Measurements from ENCODE around the gene HOXC5. TPM values are rescaled to one million over a fixed set of nuclear protein-coding genes. Genes with fewer than 3 reads are reported as not detected.
"Not testable (repeated sequence)": the region's sequence is repeated elsewhere in the genome, so short reads cannot be mapped to it uniquely, and the experiment has no call there.

The HOXC5 gene
- total and polyA plus RNA-seq, 2 donors (not counting 1 experiment from before 2014, with no cell fraction given) = not detected

DNA sequence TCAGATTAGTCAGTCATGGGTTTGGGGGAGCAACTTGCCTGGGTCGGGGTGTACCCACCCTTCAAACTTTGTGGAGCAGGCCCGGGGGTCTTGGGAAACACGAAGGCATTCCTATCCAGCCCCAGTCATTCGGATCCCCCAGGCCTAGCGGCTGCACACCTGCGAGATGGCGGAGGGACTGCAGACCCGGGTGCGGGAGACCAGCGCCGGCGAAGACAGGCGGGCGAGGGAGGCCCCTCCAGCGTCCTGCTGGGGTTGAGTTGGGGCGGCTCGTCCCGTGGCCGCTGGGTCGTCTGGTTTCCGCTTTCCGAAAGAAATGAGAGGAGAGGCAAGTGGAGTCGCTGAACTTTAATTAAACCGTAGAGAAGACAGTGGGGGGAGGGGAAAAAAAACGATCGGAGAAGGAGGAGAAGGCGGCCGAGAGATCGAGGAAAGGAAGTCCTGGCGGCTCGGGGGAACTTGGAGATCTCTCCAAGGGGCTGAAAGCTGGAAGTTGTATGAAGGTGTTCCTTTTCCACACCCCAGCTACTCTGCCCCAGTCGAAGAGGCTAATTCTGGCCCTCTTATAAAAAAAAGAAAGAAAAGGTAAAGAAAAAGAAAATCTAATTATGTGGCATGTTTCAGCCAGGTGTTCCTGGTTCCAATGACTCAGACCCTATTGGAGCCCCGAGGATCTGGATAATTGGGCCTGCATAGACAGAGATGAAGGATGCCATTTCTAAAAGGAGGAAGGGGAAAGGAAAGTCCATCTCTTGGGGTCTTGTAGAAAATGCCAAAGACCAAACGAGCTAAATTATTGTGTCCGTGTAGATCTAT lies 48.9 kb downstream of the HOXC5 start:
- H3K79me2 ChIP-seq (ENCODE audit: control insufficient read depth, insufficient read depth, low read length); H3K36me3 ChIP-seq (replicated peaks in 1 of 2; ENCODE audit: control extremely low read depth in 1 of 2, control insufficient read depth in 1 of 2, extremely low read depth in 1 of 2, insufficient read depth in 2 of 2, low read length in 1 of 2); intact Hi-C loops (cut with micrococcal nuclease); H3K9me3 ChIP-seq (ENCODE audit: control extremely low read depth in 1 of 3, control insufficient read depth in 2 of 3, insufficient read depth in 1 of 3, low read length in 2 of 3); H3K27me3 Mint-ChIP-seq; H4K20me1 ChIP-seq (ENCODE audit: control insufficient read depth, insufficient read depth, low read length, poor library complexity, severe bottlenecking); ATAC-seq (ENCODE audit: low read depth); H3K9me3 Mint-ChIP-seq (ENCODE audit: insufficient read depth); H3K27me3 ChIP-seq (replicated peaks in 1 of 4; ENCODE audit: control extremely low read depth in 1 of 4, control insufficient read depth in 3 of 4, insufficient read depth in 4 of 4, low read length in 3 of 4): not testable (repeated sequence)
- ChIA-PET POLR2A (interaction anchor here (0.6 to 0.9 kb wide), 4 partner anchors 28 to 1736 kb away, joined by 3 to 6 read pairs (median 4); partner anchors contain the start of genes CALCOCO1, HOXC5 and SARNP), CTCF (interaction anchor here (1.1 kb wide), 1 partner anchor 109 kb away, joined by 4 read pairs; no protein-coding TSS in a partner anchor)
- Histone ChIP-seq H3K4me1 (ENCODE audit: control insufficient read depth in 2 of 2, insufficient read depth in 2 of 2, low read length in 2 of 2) (peaks cover 3 to 20% of the 10 kb centered on the region in 2 donors), H3K27ac (ENCODE audit: low read length in 2 of 2) (peak overlapping the region; percentile 69 to 74), H3K9ac (ENCODE audit: low read length) (peak overlapping the region; percentile 68), H2AFZ (ENCODE audit: insufficient read depth, low read depth, low read length, poor library complexity, severe bottlenecking) (peak overlapping the region; percentile 79), H3K4me2 (replicated peaks; ENCODE audit: low read depth, low read length, poor library complexity, severe bottlenecking) (peak overlapping the region; percentile 60), H3K4me3 (ENCODE audit: control extremely low read depth in 1 of 5, extremely low read depth in 1 of 5, insufficient read depth in 1 of 5, low read depth in 2 of 5, low read length in 4 of 5) (peak overlapping the region in 4 of 5 experiments; percentile 40 to 66 (median 56))
- DNase-seq = peak; percentile 61
- WGBS (ENCODE audit: insufficient coverage) = 0% methylated on average over 21 of the region's 35 CpGs
- H3K27ac Mint-ChIP-seq = peak overlapping the region; percentile 93
- H3K4me3 Mint-ChIP-seq = peak overlapping the region; percentile 88
- peaks cover 22% of the 10 kb centered on the region for H3K4me1 Mint-ChIP-seq

DNA sequence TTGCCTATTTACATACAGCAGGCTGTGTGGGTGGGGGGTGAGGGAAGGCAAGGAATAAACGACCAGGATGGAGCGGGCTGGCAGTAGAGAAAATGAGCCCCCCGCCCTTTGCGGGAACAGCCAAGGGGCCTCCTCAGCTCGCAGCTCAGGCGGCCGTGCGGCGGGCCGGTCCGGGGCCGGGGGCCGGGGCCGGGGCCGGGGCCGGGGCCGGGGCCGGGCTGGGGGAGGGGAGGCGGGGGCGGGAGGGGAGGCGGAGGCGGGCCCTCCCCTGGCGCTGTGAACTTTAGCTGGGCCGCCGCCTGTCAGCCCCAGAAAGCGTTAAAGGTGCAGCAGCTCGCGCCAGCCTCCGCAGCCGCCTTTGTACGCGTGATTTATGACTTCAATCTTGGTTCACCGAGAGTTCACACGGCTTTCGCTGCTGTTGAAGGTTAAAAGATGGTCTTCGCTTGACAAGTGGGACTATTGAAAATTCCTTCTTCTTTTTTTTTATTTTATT lies 49.6 kb downstream of the HOXC5 start:
- ATAC-seq (ENCODE audit: low read depth) = peak; percentile 43
- ChIA-PET CTCF (interaction anchor here (1.1 kb wide), 1 partner anchor 108 kb away, joined by 4 read pairs; no protein-coding TSS in a partner anchor), POLR2A (interaction anchor here (0.6 to 0.9 kb wide), 5 partner anchors 9 to 419 kb away, joined by 3 to 9 read pairs (median 4); partner anchors contain the start of genes CALCOCO1 and HOXC5)
- Mint-ChIP-seq H3K4me3 (peak overlapping the region; percentile 88), H3K9me3 (ENCODE audit: insufficient read depth) (no peaks in the 10 kb centered on the region), H3K4me1 (peaks cover 22% of the 10 kb centered on the region), H3K27ac (peak overlapping the region; percentile 93), H3K27me3 (peaks cover 6% of the 10 kb centered on the region)
- no peaks in the 10 kb centered on the region for H4K20me1 ChIP-seq (ENCODE audit: control insufficient read depth, insufficient read depth, low read length, poor library complexity, severe bottlenecking)
- H3K4me1 ChIP-seq (ENCODE audit: control insufficient read depth in 2 of 2, insufficient read depth in 2 of 2, low read length in 2 of 2) = peaks cover 3 to 20% of the 10 kb centered on the region in 2 donors
- peak overlapping the region in 4 of 5 experiments; percentile 40 to 66 (median 56) for H3K4me3 ChIP-seq (ENCODE audit: control extremely low read depth in 1 of 5, extremely low read depth in 1 of 5, insufficient read depth in 1 of 5, low read depth in 2 of 5, low read length in 4 of 5)
- H3K27me3 ChIP-seq (replicated peaks in 1 of 4; ENCODE audit: control extremely low read depth in 1 of 4, control insufficient read depth in 3 of 4, insufficient read depth in 4 of 4, low read length in 3 of 4) = no peaks in the 10 kb centered on the region
- TF ChIP-seq, protein P1, sequence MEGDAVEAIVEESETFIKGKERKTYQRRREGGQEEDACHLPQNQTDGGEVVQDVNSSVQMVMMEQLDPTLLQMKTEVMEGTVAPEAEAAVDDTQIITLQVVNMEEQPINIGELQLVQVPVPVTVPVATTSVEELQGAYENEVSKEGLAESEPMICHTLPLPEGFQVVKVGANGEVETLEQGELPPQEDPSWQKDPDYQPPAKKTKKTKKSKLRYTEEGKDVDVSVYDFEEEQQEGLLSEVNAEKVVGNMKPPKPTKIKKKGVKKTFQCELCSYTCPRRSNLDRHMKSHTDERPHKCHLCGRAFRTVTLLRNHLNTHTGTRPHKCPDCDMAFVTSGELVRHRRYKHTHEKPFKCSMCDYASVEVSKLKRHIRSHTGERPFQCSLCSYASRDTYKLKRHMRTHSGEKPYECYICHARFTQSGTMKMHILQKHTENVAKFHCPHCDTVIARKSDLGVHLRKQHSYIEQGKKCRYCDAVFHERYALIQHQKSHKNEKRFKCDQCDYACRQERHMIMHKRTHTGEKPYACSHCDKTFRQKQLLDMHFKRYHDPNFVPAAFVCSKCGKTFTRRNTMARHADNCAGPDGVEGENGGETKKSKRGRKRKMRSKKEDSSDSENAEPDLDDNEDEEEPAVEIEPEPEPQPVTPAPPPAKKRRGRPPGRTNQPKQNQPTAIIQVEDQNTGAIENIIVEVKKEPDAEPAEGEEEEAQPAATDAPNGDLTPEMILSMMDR (IDR thresholded peaks at IDR 0.05) = no peak
- TF ChIP-seq EZH2 (IDR thresholded peaks at IDR 0.05; ENCODE audit: borderline replicate concordance, insufficient read depth, low read depth, low read length, poor library complexity, severe bottlenecking) = no peak
- H3K9ac ChIP-seq (ENCODE audit: low read length) = peak overlapping the region; percentile 68
- peak overlapping the region; percentile 60 for H3K4me2 ChIP-seq (replicated peaks; ENCODE audit: low read depth, low read length, poor library complexity, severe bottlenecking)
- WGBS (ENCODE audit: insufficient coverage) = 0% methylated on average over 11 of the region's 36 CpGs
- no peaks in the 10 kb centered on the region for H3K9me3 ChIP-seq (ENCODE audit: control extremely low read depth in 1 of 3, control insufficient read depth in 2 of 3, insufficient read depth in 1 of 3, low read length in 2 of 3)
- intact Hi-C loops (cut with micrococcal nuclease) = no loop called here
- peak; percentile 56 for DNase-seq
- no peaks in the 10 kb centered on the region for H3K36me3 ChIP-seq (replicated peaks in 1 of 2; ENCODE audit: control extremely low read depth in 1 of 2, control insufficient read depth in 1 of 2, extremely low read depth in 1 of 2, insufficient read depth in 2 of 2, low read length in 1 of 2)
- H2AFZ ChIP-seq (ENCODE audit: insufficient read depth, low read depth, low read length, poor library complexity, severe bottlenecking) = peak overlapping the region; percentile 79
- peak overlapping the region; percentile 69 to 74 for H3K27ac ChIP-seq (ENCODE audit: low read length in 2 of 2)
- H3K79me2 ChIP-seq (ENCODE audit: control insufficient read depth, insufficient read depth, low read length) = no peaks in the 10 kb centered on the region

Small RNAs within 50 kb of the gene (small RNA-seq; reads per million reads assigned to genes)
- gene HOXC5 (ENCODE audit: insufficient read length, low read depth, low replicate concordance) (not detected), gene MIR196A2 (ENCODE audit: insufficient read length, low read depth, low replicate concordance) (not detected), gene MIR615 (ENCODE audit: insufficient read length, low read depth, low replicate concordance) (not detected)

Other genes with a start within 250 kb of the HOXC5 start
- gene HOXC13, start 94.2 kb upstream of the HOXC5 start, total RNA-seq = not detected in 2 replicates
- gene HOXC13, start 94.2 kb upstream of the HOXC5 start, polyA plus RNA-seq = not detected in 2 replicates
- not detected in 2 replicates for gene HOXC12, start 78.1 kb upstream of the HOXC5 start, total RNA-seq
- gene HOXC12, start 78.1 kb upstream of the HOXC5 start, polyA plus RNA-seq = not detected in 2 replicates
- gene HOXC11, start 59.9 kb upstream of the HOXC5 start, total RNA-seq = not detected in 2 replicates
- not detected in 2 replicates for gene HOXC11, start 59.9 kb upstream of the HOXC5 start, polyA plus RNA-seq
- gene HOTAIR, start 58.1 kb upstream of the HOXC5 start, total RNA-seq = not detected in 2 replicates
- not detected in 2 replicates for gene HOTAIR, start 58.1 kb upstream of the HOXC5 start, polyA plus RNA-seq
- gene HOXC10, start 47.9 kb upstream of the HOXC5 start, total RNA-seq = not detected in 2 replicates
- gene HOXC10, start 47.9 kb upstream of the HOXC5 start, polyA plus RNA-seq = not detected in 2 replicates
- not detected in 2 replicates for gene HOXC9, start 32.9 kb upstream of the HOXC5 start, total RNA-seq
- not detected in 2 replicates for gene HOXC9, start 32.9 kb upstream of the HOXC5 start, polyA plus RNA-seq
- not detected in 2 replicates for gene HOXC8, start 24.1 kb upstream of the HOXC5 start, total RNA-seq
- gene HOXC8, start 24.1 kb upstream of the HOXC5 start, polyA plus RNA-seq = not detected in 2 replicates
- gene HOXC6, start 4.6 kb upstream of the HOXC5 start, total RNA-seq = not detected in 2 replicates
- not detected in 2 replicates for gene HOXC6, start 4.6 kb upstream of the HOXC5 start, polyA plus RNA-seq
- 6.4 and 6.5 TPM in 2 replicates for gene HOXC4, start 20.8 kb downstream of the HOXC5 start, total RNA-seq
- 1.0 and 4.3 TPM in 2 replicates for gene HOXC4, start 20.8 kb downstream of the HOXC5 start, polyA plus RNA-seq
- gene SMUG1, start 155.9 kb downstream of the HOXC5 start, total RNA-seq = 37.5 and 42.3 TPM in 2 replicates
- 25.0 and 31.9 TPM in 2 replicates for gene SMUG1, start 155.9 kb downstream of the HOXC5 start, polyA plus RNA-seq
- gene CBX5, start 247.1 kb downstream of the HOXC5 start, total RNA-seq = 64.8 and 66.2 TPM in 2 replicates
- gene CBX5, start 247.1 kb downstream of the HOXC5 start, polyA plus RNA-seq = 10.5 and 13.6 TPM in 2 replicates
- gene HNRNPA1, start 247.7 kb downstream of the HOXC5 start, total RNA-seq = 1,040 and 1,043 TPM in 2 replicates
- 631 and 1,398 TPM in 2 replicates for gene HNRNPA1, start 247.7 kb downstream of the HOXC5 start, polyA plus RNA-seq